Spleen (tissue), 7 donors: ENCODE results near the gene STXBP6.
"Not testable (repeated sequence)": the region's sequence is repeated elsewhere in the genome, so short reads cannot be mapped to it uniquely, and the experiment has no call there.

Experiments used
- CTCF ChIP-seq, 11 experiments: fragments of 200-600 bp in 7 of 11; fragments of 450-650 bp in 4 of 11; sonication (generic) in 4 of 11; IDR thresholded peaks in 8 of 11; conservative IDR thresholded peaks in 3 of 11; 1 replicate in 7 of 11; 2 replicates in 4 of 11; pipeline versions ENCODE4 v1.4.0 to v1.8.0; 2016 to 2021; ENCODE audit warnings: antibody characterized with exemption in 11 of 11, inconsistent platforms in 4 of 11, mild to moderate bottlenecking in 1 of 11
- POLR2A ChIP-seq, 3 donors: fragments of 450-650 bp; IDR thresholded peaks; one replicate each; pipeline ENCODE4 v1.5.1; 2017; ENCODE audit warnings: antibody characterized with exemption in 3 of 3, mild to moderate bottlenecking in 1 of 3
- donor health status: DM: no; HTN: no; CAD: no; lungs with moderate emphysema.
- donor health status: DM: no; HTN: no; CAD: no.
- donor health status: DM: no; HTN: no; CAD: no.

GRCh38 chr14:24773564-24773963, 276.4 kb downstream of the STXBP6 start:
- not testable (repeated sequence) for TF ChIP-seq CTCF (IDR thresholded peaks at IDR 0.05 in 8 of 11, conservative IDR thresholded peaks at IDR 0.05 in 3 of 11); POLR2A (IDR thresholded peaks at IDR 0.05)
